SK-N-MC (cell line): ENCODE results near the gene MYO1D.

Source experiments
- DNase-seq: peaks from one replicate; pipeline ENCODE4 v3.0.0-alpha.2; 2011; ENCODE audit warnings: low read depth, low spot score
- H3K27ac ChIP-seq: fragments of 200-600 bp; sonication (generic); 2 replicates; pipeline ENCODE4 v1.5.1; 2016; ENCODE audit warnings: mixed run types
- H3K36me3 ChIP-seq: fragments of 200-600 bp; sonication (generic); 2 replicates; pipeline ENCODE4 v1.6.1; 2017; ENCODE audit warnings: antibody characterized with exemption, low read length, mixed read lengths; ENCODE audit not compliant: insufficient read depth
- H3K4me3 ChIP-seq: fragments of 200-600 bp; sonication (generic); 2 replicates; pipeline ENCODE4 v1.5.1; 2016
- H3K9ac ChIP-seq: fragments of 200-600 bp; sonication (generic); 2 replicates; pipeline ENCODE4 v1.8.0; 2017; ENCODE audit warnings: mixed run types, mixed read lengths; ENCODE audit not compliant: insufficient read length
- H3K9me3 ChIP-seq: fragments of 200-600 bp; sonication (generic); 2 replicates; pipeline ENCODE4 v1.6.1; 2017; ENCODE audit warnings: low read depth, mild to moderate bottlenecking, antibody characterized with exemption, low read length, moderate library complexity, mixed read lengths
- EZH2 ChIP-seq: fragments of 200-600 bp; sonication (generic); IDR thresholded peaks from one replicate; pipeline ENCODE4 v1.6.1; 2017; ENCODE audit warnings: antibody characterized with exemption
- FOXP2 ChIP-seq: optimal IDR thresholded peaks from 2 replicates; pipeline ENCODE3; 2011; ENCODE audit warnings: mild to moderate bottlenecking, moderate library complexity; ENCODE audit not compliant: insufficient read depth; ENCODE audit errors: extremely low read length, control extremely low read depth
- POLR2AphosphoS5 ChIP-seq: IDR thresholded peaks from 2 replicates; pipeline ENCODE4 v1.6.1; 2012; ENCODE audit warnings: mild to moderate bottlenecking, low read depth, low read length, borderline replicate concordance

The MYO1D gene

GRCh38 chr17:32634167-32634566, 242.8 kb downstream of the MYO1D start:
- no peak for DNase-seq
- no peak for TF ChIP-seq EZH2
- TF ChIP-seq POLR2AphosphoS5: no peak
- TF ChIP-seq FOXP2: no peak
- Histone ChIP-seq H3K9me3 (no peaks in the 10 kb centered on the region), H3K9ac (no peak overlapping the region), H3K36me3 (no peaks in the 10 kb centered on the region), H3K27ac (no peak overlapping the region), H3K4me3 (no peak overlapping the region)

GRCh38 chr17:32631341-32632096, 245.4 kb downstream of the MYO1D start:
- Histone ChIP-seq H3K9ac (no peak overlapping the region), H3K36me3 (no peaks in the 10 kb centered on the region), H3K9me3 (no peaks in the 10 kb centered on the region), H3K4me3 (no peak overlapping the region), H3K27ac (no peak overlapping the region)
- no peak for DNase-seq
- TF ChIP-seq FOXP2 (no peak), EZH2 (no peak), POLR2AphosphoS5 (no peak)

GRCh38 chr17:32629563-32630190, 247.2 kb downstream of the MYO1D start:
- Histone ChIP-seq H3K9me3 (no peaks in the 10 kb centered on the region), H3K9ac (no peak overlapping the region), H3K27ac (no peak overlapping the region), H3K4me3 (no peak overlapping the region), H3K36me3 (no peaks in the 10 kb centered on the region)
- DNase-seq: no peak
- TF ChIP-seq FOXP2 (no peak), POLR2AphosphoS5 (no peak), EZH2 (no peak)

- Histone ChIP-seq H3K36me3 (no peaks in the 10 kb centered on the region), H3K4me3 (no peak overlapping the region), H3K9me3 (no peaks in the 10 kb centered on the region), H3K27ac (no peak overlapping the region), H3K9ac (no peak overlapping the region)
- TF ChIP-seq POLR2AphosphoS5: no peak
- TF ChIP-seq FOXP2: no peak
- TF ChIP-seq EZH2: no peak
- DNase-seq: no peak
Observed at GRCh38 chr17:32628271-32629044, 248.5 kb downstream of the MYO1D start.

- TF ChIP-seq POLR2AphosphoS5 (no peak), FOXP2 (no peak), EZH2 (no peak)
- H3K4me3 ChIP-seq: no peak overlapping the region
- no peak overlapping the region for H3K27ac ChIP-seq
- no peak overlapping the region for H3K9ac ChIP-seq
- H3K36me3 ChIP-seq: no peaks in the 10 kb centered on the region
- no peak for DNase-seq
- H3K9me3 ChIP-seq: no peaks in the 10 kb centered on the region
Observed at GRCh38 chr17:32627239-32627996, 249.5 kb downstream of the MYO1D start.

GRCh38 chr17:32626379-32626791, 250.5 kb downstream of the MYO1D start:
- no peak for TF ChIP-seq EZH2
- no peak for TF ChIP-seq POLR2AphosphoS5
- TF ChIP-seq FOXP2: no peak
- no peaks in the 10 kb centered on the region for H3K36me3 ChIP-seq
- no peak overlapping the region for H3K27ac ChIP-seq
- H3K4me3 ChIP-seq: no peak overlapping the region
- DNase-seq: no peak
- no peaks in the 10 kb centered on the region for H3K9me3 ChIP-seq
- H3K9ac ChIP-seq: no peak overlapping the region

- DNase-seq: no peak
- no peak overlapping the region for H3K4me3 ChIP-seq
- H3K36me3 ChIP-seq: no peaks in the 10 kb centered on the region
- no peaks in the 10 kb centered on the region for H3K9me3 ChIP-seq
- no peak overlapping the region for H3K27ac ChIP-seq
- H3K9ac ChIP-seq: no peak overlapping the region
- TF ChIP-seq EZH2 (no peak), POLR2AphosphoS5 (no peak), FOXP2 (no peak)
Observed at GRCh38 chr17:32625971-32626370, 251.0 kb downstream of the MYO1D start.

- DNase-seq: no peak
- Histone ChIP-seq H3K27ac (no peak overlapping the region), H3K36me3 (no peaks in the 10 kb centered on the region), H3K9ac (no peak overlapping the region), H3K9me3 (no peaks in the 10 kb centered on the region), H3K4me3 (no peak overlapping the region)
- TF ChIP-seq POLR2AphosphoS5 (no peak), FOXP2 (no peak), EZH2 (no peak)
Observed at GRCh38 chr17:32623196-32623595, 253.7 kb downstream of the MYO1D start.
